Trophoblast cell (in vitro differentiated cells and primary cell): ENCODE data around the gene TRAF6.

Experiments
- DNase-seq, 2 donors: peaks; one replicate each; pipeline ENCODE4 v3.0.0-alpha.2; 2016
- H2AFZ ChIP-seq: 2 replicates; pipeline ENCODE4 v1.6.1; 2013; ENCODE audit warnings: low read length, moderate library complexity, mild to moderate bottlenecking; ENCODE audit not compliant: insufficient read depth, poor library complexity
- H2AK5ac ChIP-seq: 2 replicates; pipeline ENCODE4 v1.6.1; 2013; ENCODE audit warnings: mild to moderate bottlenecking, low read length
- H2BK120ac ChIP-seq: 2 replicates; pipeline ENCODE4 v1.6.1; 2013; ENCODE audit warnings: low read length, mild to moderate bottlenecking, moderate library complexity; ENCODE audit not compliant: insufficient read depth, poor library complexity
- H2BK12ac ChIP-seq: 2 replicates; pipeline ENCODE4 v1.6.1; 2013; ENCODE audit warnings: mild to moderate bottlenecking, low read length, moderate library complexity
- H2BK5ac ChIP-seq: 2 replicates; pipeline ENCODE4 v1.6.1; 2013; ENCODE audit warnings: low read length, low read depth, moderate library complexity, mild to moderate bottlenecking; ENCODE audit not compliant: poor library complexity
- H3K14ac ChIP-seq: 2 replicates; pipeline ENCODE4 v1.6.1; 2013; ENCODE audit warnings: mild to moderate bottlenecking, low read length
- H3K18ac ChIP-seq: 2 replicates; pipeline ENCODE4 v1.6.1; 2013; ENCODE audit warnings: mild to moderate bottlenecking, low read length
- H3K23ac ChIP-seq: 2 replicates; pipeline ENCODE4 v1.6.1; 2013; ENCODE audit warnings: low read length
- H3K27ac ChIP-seq: 2 replicates; pipeline ENCODE4 v1.5.1; 2013; ENCODE audit warnings: low read depth, mild to moderate bottlenecking, inconsistent platforms, low read length, moderate library complexity
- H3K27me3 ChIP-seq: 2 replicates; pipeline ENCODE4 v1.6.1; 2013; ENCODE audit warnings: inconsistent platforms, mild to moderate bottlenecking, low read length, moderate library complexity; ENCODE audit not compliant: insufficient read depth
- H3K36me3 ChIP-seq, 2 experiments: 1 replicate in 1 of 2; 2 replicates in 1 of 2; pipeline ENCODE4 v1.6.1; 2013; ENCODE audit warnings: low read length in 2 of 2, mild to moderate bottlenecking in 2 of 2, moderate library complexity in 1 of 2; ENCODE audit not compliant: insufficient read depth in 2 of 2, control insufficient read depth in 1 of 2
- H3K4ac ChIP-seq: 2 replicates; pipeline ENCODE4 v1.6.1; 2013; ENCODE audit warnings: low read depth, mild to moderate bottlenecking, low read length, moderate library complexity
- H3K4me1 ChIP-seq, 2 experiments: 1 replicate in 1 of 2; 2 replicates in 1 of 2; pipeline ENCODE4 v1.6.1; 2013; ENCODE audit warnings: low read length in 2 of 2, mild to moderate bottlenecking in 2 of 2, moderate library complexity in 1 of 2; ENCODE audit not compliant: insufficient read depth in 2 of 2, control insufficient read depth in 1 of 2
- H3K4me2 ChIP-seq: 2 replicates; pipeline ENCODE4 v1.6.1; 2013; ENCODE audit warnings: inconsistent platforms, mild to moderate bottlenecking, low read length, moderate library complexity
- H3K4me3 ChIP-seq: 2 replicates; pipeline ENCODE4 v1.5.1; 2013; ENCODE audit warnings: mild to moderate bottlenecking, low read depth, low read length, inconsistent platforms
- H3K79me1 ChIP-seq: one replicate; pipeline ENCODE4 v1.6.1; 2013; ENCODE audit warnings: low read length
- H3K79me2 ChIP-seq: 2 replicates; pipeline ENCODE4 v1.6.1; 2013; ENCODE audit warnings: low read length, mild to moderate bottlenecking; ENCODE audit not compliant: control insufficient read depth, insufficient read depth, poor library complexity
- H3K9ac ChIP-seq: 2 replicates; pipeline ENCODE4 v1.6.1; 2013; ENCODE audit warnings: mild to moderate bottlenecking, low read length
- H3K9me3 ChIP-seq: 2 replicates; pipeline ENCODE4 v1.6.1; 2013; ENCODE audit warnings: low read depth, mild to moderate bottlenecking, control low read depth, inconsistent platforms, low read length; ENCODE audit not compliant: insufficient read depth
- H4K12ac ChIP-seq: 2 replicates; pipeline ENCODE4 v1.6.1; 2013; ENCODE audit warnings: low read depth, mild to moderate bottlenecking, low read length, moderate library complexity
- H4K8ac ChIP-seq: 2 replicates; pipeline ENCODE4 v1.6.1; 2013; ENCODE audit warnings: low read depth, mild to moderate bottlenecking, low read length, moderate library complexity
- H4K91ac ChIP-seq: one replicate; pipeline ENCODE4 v1.6.1; 2013; ENCODE audit warnings: low read depth, mild to moderate bottlenecking, low read length, moderate library complexity
- WGBS: extraction: QIAGEN DNeasy Blood & Tissue Kit; methylation state at CpG from one replicate; pipeline ENCODE4 v1.1.7; 2013; ENCODE audit warnings: missing lambda C conversion rate; ENCODE audit not compliant: insufficient read length, insufficient coverage; ENCODE audit errors: extremely low coverage; 5-methylcytosine and 5-hydroxymethylcytosine counted together

TRAF6 gene

GRCh38 chr11:36452236-36452940 lies 57.7 kb downstream of the TRAF6 start:
- no peak overlapping the region for H3K18ac ChIP-seq
- no peak overlapping the region for H3K4me3 ChIP-seq
- peaks cover 18% of the 10 kb centered on the region for H3K79me1 ChIP-seq
- peaks cover 21 to 24% of the 10 kb centered on the region in 2 experiments for H3K36me3 ChIP-seq
- H3K4me2 ChIP-seq = no peak overlapping the region
- H4K91ac ChIP-seq = no peak overlapping the region
- H3K9me3 ChIP-seq = no peaks in the 10 kb centered on the region
- no peak overlapping the region for H3K27ac ChIP-seq
- no peak overlapping the region for H2AK5ac ChIP-seq
- H4K12ac ChIP-seq = no peak overlapping the region
- no peak overlapping the region for H2BK5ac ChIP-seq
- no peak for DNase-seq
- no CpG with 5 or more reads among the region's 5 CpGs for WGBS
- peaks cover 3% of the 10 kb centered on the region for H3K79me2 ChIP-seq
- H4K8ac ChIP-seq = no peak overlapping the region
- no peaks in the 10 kb centered on the region for H3K27me3 ChIP-seq
- H2BK120ac ChIP-seq = no peak overlapping the region
- H2AFZ ChIP-seq = no peak overlapping the region
- H3K14ac ChIP-seq = no peak overlapping the region
- no peak overlapping the region for H3K9ac ChIP-seq
- peaks cover 24 to 27% of the 10 kb centered on the region in 2 experiments for H3K4me1 ChIP-seq
- no peak overlapping the region for H2BK12ac ChIP-seq
- H3K4ac ChIP-seq = no peak overlapping the region
- no peak overlapping the region for H3K23ac ChIP-seq

- no peak for DNase-seq
- no peak overlapping the region for H3K9ac ChIP-seq
- H3K36me3 ChIP-seq = peaks cover 18 to 27% of the 10 kb centered on the region in 2 experiments
- H4K12ac ChIP-seq = no peak overlapping the region
- H3K79me2 ChIP-seq = peaks cover 3% of the 10 kb centered on the region
- H3K9me3 ChIP-seq = no peaks in the 10 kb centered on the region
- H3K27ac ChIP-seq = no peak overlapping the region
- no peak overlapping the region for H3K23ac ChIP-seq
- no CpG with 5 or more reads among the region's 1 CpG for WGBS
- H3K27me3 ChIP-seq = no peaks in the 10 kb centered on the region
- no peak overlapping the region for H3K4ac ChIP-seq
- H2BK12ac ChIP-seq = no peak overlapping the region
- no peak overlapping the region for H4K8ac ChIP-seq
- no peak overlapping the region for H2AFZ ChIP-seq
- H2BK5ac ChIP-seq = no peak overlapping the region
- H3K14ac ChIP-seq = no peak overlapping the region
- H3K4me3 ChIP-seq = no peak overlapping the region
- peaks cover 21 to 27% of the 10 kb centered on the region in 2 experiments for H3K4me1 ChIP-seq
- H3K79me1 ChIP-seq = peaks cover 18% of the 10 kb centered on the region
- no peak overlapping the region for H2BK120ac ChIP-seq
- no peak overlapping the region for H3K18ac ChIP-seq
- H3K4me2 ChIP-seq = no peak overlapping the region
- no peak overlapping the region for H2AK5ac ChIP-seq
- no peak overlapping the region for H4K91ac ChIP-seq
Measured at GRCh38 chr11:36451681-36452080, 58.4 kb downstream of the TRAF6 start.

- no peak for DNase-seq
- WGBS = no CpG with 5 or more reads among the region's 6 CpGs
Measured at GRCh38 chr11:36451045-36451444, 59.0 kb downstream of the TRAF6 start.

GRCh38 chr11:36450110-36450572 lies 59.9 kb downstream of the TRAF6 start:
- WGBS = no CpG with 5 or more reads among the region's 3 CpGs
- Histone ChIP-seq H4K8ac (no peak overlapping the region), H3K18ac (no peak overlapping the region), H3K79me2 (no peaks in the 10 kb centered on the region), H3K23ac (no peak overlapping the region), H4K12ac (no peak overlapping the region), H3K36me3 (peaks cover 17 to 33% of the 10 kb centered on the region in 2 experiments), H2AK5ac (no peak overlapping the region), H3K14ac (no peak overlapping the region), H3K4me3 (no peak overlapping the region), H3K9ac (no peak overlapping the region), H2BK12ac (no peak overlapping the region), H3K27me3 (no peaks in the 10 kb centered on the region), H2BK120ac (no peak overlapping the region), H3K4ac (no peak overlapping the region), H3K4me1 (peaks cover 7 to 13% of the 10 kb centered on the region in 2 experiments), H2AFZ (no peak overlapping the region), H3K79me1 (peaks cover 6% of the 10 kb centered on the region), H3K4me2 (no peak overlapping the region), H3K9me3 (no peaks in the 10 kb centered on the region), H2BK5ac (no peak overlapping the region), H4K91ac (no peak overlapping the region), H3K27ac (no peak overlapping the region)
- DNase-seq = no peak

More at GRCh38 chr11:36451045-36451444, 59.0 kb downstream of the TRAF6 start:
- H3K18ac ChIP-seq = no peak overlapping the region
- H3K4me3 ChIP-seq = no peak overlapping the region
- no peak overlapping the region for H4K12ac ChIP-seq
- H2AK5ac ChIP-seq = no peak overlapping the region
- H2BK5ac ChIP-seq = no peak overlapping the region
- no peaks in the 10 kb centered on the region for H3K9me3 ChIP-seq
- H3K14ac ChIP-seq = no peak overlapping the region
- H2BK120ac ChIP-seq = no peak overlapping the region
- H2BK12ac ChIP-seq = no peak overlapping the region
- no peak overlapping the region for H3K27ac ChIP-seq
- H4K91ac ChIP-seq = no peak overlapping the region
- H2AFZ ChIP-seq = no peak overlapping the region
- H3K4me1 ChIP-seq = peaks cover 15 to 22% of the 10 kb centered on the region in 2 experiments
- H3K79me2 ChIP-seq = peaks cover 3% of the 10 kb centered on the region
- H3K27me3 ChIP-seq = no peaks in the 10 kb centered on the region
- peaks cover 17 to 33% of the 10 kb centered on the region in 2 experiments for H3K36me3 ChIP-seq
- H3K4me2 ChIP-seq = no peak overlapping the region
- H4K8ac ChIP-seq = no peak overlapping the region
- H3K4ac ChIP-seq = no peak overlapping the region
- H3K79me1 ChIP-seq = peaks cover 13% of the 10 kb centered on the region
- H3K9ac ChIP-seq = no peak overlapping the region
- H3K23ac ChIP-seq = no peak overlapping the region
